Endothelial cell of umbilical vein (primary cell): ENCODE results near the gene RNF130. TPM values are rescaled to one million over a fixed set of nuclear protein-coding genes. Genes with fewer than 3 reads are reported as not detected.

Experiments used
- Bru-seq: library from RNA; stranded (reverse); fragments of 400-500 nt; gene quantifications from one replicate; lab custom pipeline; 2021; lab: Mats Ljungman, UMichigan
- BruChase-seq, 2 experiments: library from RNA; stranded (reverse); fragments of 400-500 nt; gene quantifications; one replicate each; lab custom pipeline; 2021; lab: Mats Ljungman, UMichigan
- BruUV-seq: library from RNA; stranded (reverse); fragments of 400-500 nt; replicated peaks from 2 replicates; lab custom pipeline; 2021; lab: Mats Ljungman, UMichigan
- CTCF ChIA-PET: fragments of 300-600, 350-600 bp; sonication (Branson Sonifier 250); formaldehyde crosslinking; loops from one replicate; lab custom pipeline; 2021; ENCODE audit warnings: antibody characterized with exemption, inconsistent platforms; lab: Charles Lee
- POLR2A ChIA-PET: fragments of 300-600, 350-600 bp; sonication (Branson Sonifier 250); formaldehyde crosslinking; loops from one replicate; lab custom pipeline; 2021; ENCODE audit warnings: antibody characterized with exemption, inconsistent platforms; lab: Charles Lee
- DNase-seq: peaks from one replicate; pipeline ENCODE4 v3.0.0-alpha.2; 2011; ENCODE audit warnings: low read depth, low spot score
- FAIRE-seq: peaks from 2 replicates; lab custom pipeline; 2011; peaks lifted over from hg19 to GRCh38; lab: Jason Lieb, UNC
- H2AFZ ChIP-seq: 2 replicates; pipeline ENCODE4 v1.6.0; 2012; ENCODE audit warnings: low read depth, low read length, control low read depth, inconsistent platforms
- H3K27ac ChIP-seq: 2 replicates; pipeline ENCODE4 v1.5.1; 2011; ENCODE audit warnings: low read depth, mild to moderate bottlenecking, control low read depth, low read length, moderate library complexity; ENCODE audit not compliant: insufficient read depth
- H3K27me3 ChIP-seq, 2 experiments: 2 replicates each; pipeline versions ENCODE4 v1.6.0 to v1.6.1; 2011; ENCODE audit warnings: low read length in 2 of 2, mixed read lengths in 1 of 2; ENCODE audit not compliant: control insufficient read depth in 2 of 2, insufficient read depth in 2 of 2
- H3K36me3 ChIP-seq, 2 experiments: 2 replicates in 1 of 2; 3 replicates in 1 of 2; pipeline ENCODE4 v1.5.1; 2011; ENCODE audit warnings: low read length in 2 of 2, mild to moderate bottlenecking in 1 of 2, moderate library complexity in 1 of 2; ENCODE audit not compliant: control insufficient read depth in 2 of 2, insufficient read depth in 2 of 2; ENCODE audit errors: extremely low read depth in 1 of 2
- H3K4me1 ChIP-seq: 3 replicates; pipeline ENCODE4 v1.5.1; 2011; ENCODE audit warnings: mild to moderate bottlenecking, low read length; ENCODE audit not compliant: control insufficient read depth, insufficient read depth; ENCODE audit errors: extremely low read depth
- H3K4me2 ChIP-seq: 2 replicates; pipeline ENCODE4 v1.6.1; 2011; ENCODE audit warnings: low read length, control low read depth, mixed read lengths; ENCODE audit not compliant: insufficient read depth
- H3K4me3 ChIP-seq, 3 experiments: fragments of 200-600 bp in 1 of 3; sonication (generic), shearing (Covaris generic) in 1 of 3; replicated peaks in 1 of 3; 2 replicates each; pipeline ENCODE4 v1.5.1; 2011 to 2016; ENCODE audit warnings: control low read depth in 3 of 3, low read length in 3 of 3, mild to moderate bottlenecking in 2 of 3, inconsistent platforms in 1 of 3, low read depth in 1 of 3, moderate library complexity in 1 of 3; ENCODE audit not compliant: insufficient read depth in 1 of 3
- H3K79me2 ChIP-seq: 2 replicates; pipeline ENCODE4 v1.6.0; 2012; ENCODE audit warnings: low read length, inconsistent platforms; ENCODE audit not compliant: control insufficient read depth, insufficient read depth
- H3K9ac ChIP-seq: replicated peaks from 2 replicates; pipeline ENCODE3; 2011; ENCODE audit warnings: low read length, control low read depth; ENCODE audit not compliant: insufficient read depth; ENCODE audit errors: extremely low read depth
- H3K9me1 ChIP-seq: replicated peaks from 3 replicates; pipeline ENCODE4 v1.6.0; 2011; ENCODE audit warnings: mild to moderate bottlenecking, low read length; ENCODE audit not compliant: control insufficient read depth, insufficient read depth; ENCODE audit errors: extremely low read depth
- H3K9me3 ChIP-seq: replicated peaks from 2 replicates; pipeline ENCODE4 v1.5.1; 2012; ENCODE audit warnings: low read length, inconsistent platforms; ENCODE audit not compliant: control insufficient read depth, insufficient read depth
- H4K20me1 ChIP-seq: replicated peaks from 2 replicates; pipeline ENCODE3; 2011; ENCODE audit warnings: mild to moderate bottlenecking, low read length; ENCODE audit not compliant: control insufficient read depth, insufficient read depth; ENCODE audit errors: extremely low read depth
- GATA2 ChIP-seq: IDR thresholded peaks from 2 replicates; pipeline ENCODE4 v1.7.0; 2011; ENCODE audit warnings: low read depth, mild to moderate bottlenecking, moderate library complexity, mixed read lengths, low read length; ENCODE audit not compliant: insufficient read length, insufficient read depth
- MYC ChIP-seq: IDR thresholded peaks from one replicate; pipeline ENCODE4 v1.6.1; 2011; ENCODE audit warnings: mild to moderate bottlenecking, low read depth, low read length
- POLR2A ChIP-seq: IDR thresholded peaks from 2 replicates; pipeline ENCODE4 v1.6.1; 2012; ENCODE audit warnings: low read depth, mild to moderate bottlenecking, control low read depth, low read length
- POLR2AphosphoS5 ChIP-seq: IDR thresholded peaks from 2 replicates; pipeline ENCODE4 v1.6.1; 2012; ENCODE audit warnings: low read depth, mild to moderate bottlenecking, control low read depth, low read length, moderate library complexity; ENCODE audit not compliant: insufficient read depth
- dilution Hi-C: fragments of 300-500 bp; cut with MboI; formaldehyde crosslinking; loops from one replicate; pipeline ENCODE4 v1.15.0; 2019; ENCODE audit warnings: low sequenced_read_pairs; ENCODE audit not compliant: extremely low pct_ligation_motif_present
- intact Hi-C: fragments of 100-400 bp; cut with micrococcal nuclease; formaldehyde crosslinking; loops from one replicate; pipeline ENCODE4 v1.10.0; 2022
- long read RNA-seq: library from polyadenylated mRNA; stranded (forward); transcript quantifications from one replicate; pipeline ENCODE4 v2.0.0, GENCODE V29; 2021
- polyA minus RNA-seq, 3 experiments: library from RNA; depleted of rRNA, polyadenylated mRNA; stranded (reverse); fragments of >200 nt; gene quantifications; 1 replicate in 1 of 3; 2 replicates in 2 of 3; pipeline ENCODE4 v1.2.3, GENCODE V29; 2011
- polyA plus RNA-seq, 4 experiments: library from polyadenylated mRNA; depleted of rRNA in 3 of 4; stranded (reverse) in 3 of 4; unstranded in 1 of 4; fragments of >200 nt; gene quantifications; 2 replicates each; pipeline versions ENCODE4 v1.2.1 to v1.2.3, GENCODE V29; 2011 to 2012; ENCODE audit warnings: missing spikeins in 1 of 4
- total RNA-seq: library from RNA; stranded (reverse); gene quantifications from 2 replicates; pipeline ENCODE4 v1.2.3, GENCODE V29; 2021
- TF ChIP-seq, protein P1 (sequence below): IDR thresholded peaks from 2 replicates; pipeline ENCODE4 v1.6.1; 2011; ENCODE audit not compliant: insufficient read depth, insufficient read length

RNF130 gene, protein sequence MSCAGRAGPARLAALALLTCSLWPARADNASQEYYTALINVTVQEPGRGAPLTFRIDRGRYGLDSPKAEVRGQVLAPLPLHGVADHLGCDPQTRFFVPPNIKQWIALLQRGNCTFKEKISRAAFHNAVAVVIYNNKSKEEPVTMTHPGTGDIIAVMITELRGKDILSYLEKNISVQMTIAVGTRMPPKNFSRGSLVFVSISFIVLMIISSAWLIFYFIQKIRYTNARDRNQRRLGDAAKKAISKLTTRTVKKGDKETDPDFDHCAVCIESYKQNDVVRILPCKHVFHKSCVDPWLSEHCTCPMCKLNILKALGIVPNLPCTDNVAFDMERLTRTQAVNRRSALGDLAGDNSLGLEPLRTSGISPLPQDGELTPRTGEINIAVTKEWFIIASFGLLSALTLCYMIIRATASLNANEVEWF
- total RNA-seq (43.0 and 44.0 TPM in 2 replicates), polyA plus RNA-seq (43.1 and 45.2 TPM in 2 replicates), polyA minus RNA-seq (29.3 and 35.4 TPM in 2 replicates), Bru-seq, nascent RNA (percentile 70 among the genes with signal in this experiment), BruChase-seq, experiment 1, labeled RNA remaining after a 6-hour chase (percentile 62 among the genes with signal in this experiment), BruChase-seq, experiment 2, labeled RNA remaining after a 2-hour chase (percentile 64 among the genes with signal in this experiment)
- 47.2 and 49.3 TPM in 2 replicates for polyA plus RNA-seq (2011; cell fraction: cytosol; rRNA removed)
- 40.6 and 41.0 TPM in 2 replicates for polyA plus RNA-seq (2011; cell fraction: nucleus; rRNA removed)
- polyA plus RNA-seq (2012), result 35.8 and 40.5 TPM in 2 replicates
- 11.5 TPM for polyA minus RNA-seq (2011; cell fraction: cytosol; rRNA and poly(A)+ RNA removed)
- 30.5 and 41.8 TPM in 2 replicates for polyA minus RNA-seq (2011; cell fraction: nucleus; rRNA and poly(A)+ RNA removed)
- long read RNA-seq, transcript RNF130-205 (9 exons, 2,263 nt), result major isoform, 171 of 196 reads
- long read RNA-seq, partial matches to known transcripts, result 11 of 196 reads
- long read RNA-seq, other reads (novel, unspliced or antisense), result 10 of 196 reads

DNA sequence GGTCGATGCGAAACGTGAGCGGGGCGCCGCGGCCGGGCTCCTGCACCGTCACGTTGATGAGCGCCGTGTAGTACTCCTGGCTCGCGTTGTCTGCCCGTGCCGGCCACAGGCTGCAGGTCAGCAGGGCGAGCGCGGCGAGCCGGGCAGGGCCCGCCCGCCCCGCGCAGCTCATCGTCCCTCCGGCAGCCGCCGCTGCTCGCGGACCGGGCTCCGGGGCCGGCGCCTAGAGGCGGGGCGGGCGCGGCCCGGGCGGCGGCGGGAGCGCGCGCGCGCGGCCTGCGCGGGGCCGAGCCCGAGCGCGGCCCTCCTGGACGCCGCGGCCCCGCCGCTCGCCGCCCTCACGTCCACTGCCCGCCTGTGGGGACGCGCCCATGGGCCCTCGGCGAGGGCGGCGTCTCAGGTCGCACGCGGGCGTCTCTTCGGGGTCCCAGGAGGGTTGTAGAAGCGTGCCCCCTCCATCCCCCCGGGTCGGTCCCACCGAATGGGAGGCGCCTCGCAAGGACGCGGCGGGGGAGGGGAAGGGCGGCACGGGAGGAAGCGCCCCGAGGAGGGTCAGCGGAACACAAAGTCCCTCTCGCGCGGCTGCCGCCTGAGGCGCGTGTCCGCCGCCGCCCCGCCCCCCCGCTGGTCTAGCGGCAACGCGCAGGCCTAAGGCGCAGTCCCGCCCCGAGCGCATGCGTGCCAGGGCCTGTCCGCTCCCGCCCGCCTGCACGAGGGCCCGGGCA, at the start of gene RNF130:
Gene RNF130, minus strand, starts transcription at position 229 of the 725 bp plus-strand sequence. Its CDS starts 57 bp downstream, at position 172.
- FAIRE-seq, result peak; percentile 70
- peak within 1 kb of the TSS; percentile 95 for H3K4me2 ChIP-seq
- no peaks in the 10 kb centered on the region for H3K9me1 ChIP-seq
- peak within 1 kb of the TSS; percentile 92 for H2AFZ ChIP-seq
- peak; percentile 92 for DNase-seq
- intact Hi-C loops (loop anchor here (1.0 to 5.0 kb wide), 7 partner anchors 19 to 269 kb away; partner anchors contain the start of genes MRNIP and SQSTM1), dilution Hi-C loops (no loop called here)
- peak within 1 kb of the TSS; percentile 86 to 89 (median 87) for H3K4me3 ChIP-seq
- POLR2A ChIA-PET, result interaction anchor here (0.5 kb wide), 1 partner anchor 221 kb away, joined by 3 read pairs; no protein-coding TSS in a partner anchor
- peaks cover 0 to 5% of the 10 kb centered on the region in 2 experiments for H3K27me3 ChIP-seq
- TF ChIP-seq, protein P1, sequence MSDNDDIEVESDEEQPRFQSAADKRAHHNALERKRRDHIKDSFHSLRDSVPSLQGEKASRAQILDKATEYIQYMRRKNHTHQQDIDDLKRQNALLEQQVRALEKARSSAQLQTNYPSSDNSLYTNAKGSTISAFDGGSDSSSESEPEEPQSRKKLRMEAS, result peak; percentile 96
- TF ChIP-seq POLR2A (peak; percentile 54), MYC (no peak), GATA2 (no peak), POLR2AphosphoS5 (peak; percentile 77)
- H4K20me1 ChIP-seq, result no peaks in the 10 kb centered on the region
- H3K79me2 ChIP-seq, result peaks cover 11% of the 10 kb centered on the region
- no TSS peak for BruUV-seq
- peaks cover 8% of the 10 kb centered on the region for H3K4me1 ChIP-seq
- peak within 1 kb of the TSS; percentile 81 for H3K9ac ChIP-seq
- H3K36me3 ChIP-seq, result no peaks in the 10 kb centered on the region
- peak within 1 kb of the TSS; percentile 71 for H3K27ac ChIP-seq
- H3K9me3 ChIP-seq, result no peaks in the 10 kb centered on the region
- CTCF ChIA-PET, result interaction anchor here (0.7 to 1.0 kb wide), 2 partner anchors 20 to 270 kb away, joined by 3 read pairs; no protein-coding TSS in a partner anchor
